GM23338 (cell line): ENCODE data around the gene WNT7A. TPM values are rescaled to one million over a fixed set of nuclear protein-coding genes. Genes with fewer than 3 reads are reported as not detected.

Experiments used
- ATAC-seq: fragments of 200-7000 bp; cut with Tn5 transposase; 3 replicates; pipeline ENCODE4 v1.9.1; 2020
- DNase-seq: peaks from one replicate; pipeline ENCODE4 v3.0.0-alpha.2; 2015; ENCODE audit warnings: low spot score
- H2AFZ ChIP-seq: fragments of 200-600 bp; sonication (generic); 2 replicates; pipeline ENCODE4 v1.8.0; 2016; ENCODE audit warnings: antibody characterized with exemption, mild to moderate bottlenecking, moderate library complexity
- H3F3A ChIP-seq: fragments of 200-600 bp; sonication (generic); replicated peaks from 2 replicates; pipeline ENCODE4 v1.8.0; 2017; ENCODE audit warnings: antibody characterized with exemption, mixed run types, low read depth
- H3K27ac ChIP-seq: fragments of 200-600 bp; sonication (generic); 2 replicates; pipeline ENCODE4 v1.6.1; 2016; ENCODE audit warnings: low read depth
- H3K27me3 ChIP-seq: fragments of 200-600 bp; sonication (generic); 2 replicates; pipeline ENCODE4 v1.8.0; 2016; ENCODE audit warnings: mild to moderate bottlenecking, mixed run types, moderate library complexity; ENCODE audit not compliant: insufficient read depth
- H3K36me3 ChIP-seq: fragments of 200-600 bp; sonication (generic); 2 replicates; pipeline ENCODE4 v1.8.0; 2016; ENCODE audit warnings: mild to moderate bottlenecking; ENCODE audit not compliant: insufficient read depth
- H3K4me1 ChIP-seq: fragments of 200-600 bp; sonication (generic); 2 replicates; pipeline ENCODE4 v1.8.0; 2016; ENCODE audit warnings: mild to moderate bottlenecking, moderate library complexity; ENCODE audit not compliant: insufficient read depth
- H3K4me2 ChIP-seq: fragments of 200-600 bp; sonication (generic); 2 replicates; pipeline ENCODE4 v1.7.1; 2017; ENCODE audit warnings: mixed run types
- H3K4me3 ChIP-seq: fragments of 200-600 bp; sonication (generic); 2 replicates; pipeline ENCODE4 v1.6.1; 2016; ENCODE audit warnings: mixed run types
- H3K79me2 ChIP-seq: fragments of 200-600 bp; sonication (generic); replicated peaks from 2 replicates; pipeline ENCODE4 v1.8.0; 2017; ENCODE audit warnings: mild to moderate bottlenecking; ENCODE audit not compliant: insufficient read depth
- H3K9me2 ChIP-seq: fragments of 200-600 bp; sonication (generic); 2 replicates; pipeline ENCODE4 v1.8.0; 2017; ENCODE audit not compliant: insufficient read depth
- H4K20me1 ChIP-seq: fragments of 200-600 bp; sonication (generic); replicated peaks from 2 replicates; pipeline ENCODE4 v1.8.0; 2017; ENCODE audit warnings: mild to moderate bottlenecking; ENCODE audit not compliant: insufficient read depth
- H3K27ac Mint-ChIP-seq: 2 replicates; pipeline ENCODE4 v1.8.0; 2020; ENCODE audit warnings: inconsistent platforms, mild to moderate bottlenecking, moderate library complexity, mixed read lengths
- H3K27me3 Mint-ChIP-seq: 3 replicates; pipeline ENCODE4 v1.8.0; 2022; ENCODE audit warnings: low read depth, mild to moderate bottlenecking, moderate library complexity, mixed read lengths, inconsistent platforms; ENCODE audit not compliant: insufficient read depth, poor library complexity
- H3K36me3 Mint-ChIP-seq: 3 replicates; pipeline ENCODE4 v1.8.0; 2021; ENCODE audit warnings: low read depth, mild to moderate bottlenecking, inconsistent platforms, moderate library complexity, mixed read lengths
- H3K4me1 Mint-ChIP-seq: 3 replicates; pipeline ENCODE4 v1.8.0; 2020; ENCODE audit warnings: mild to moderate bottlenecking, inconsistent platforms, mixed read lengths
- H3K4me3 Mint-ChIP-seq: 3 replicates; pipeline ENCODE4 v1.8.0; 2021; ENCODE audit warnings: moderate library complexity, mild to moderate bottlenecking, inconsistent platforms, mixed read lengths
- H3K9me3 Mint-ChIP-seq: 3 replicates; pipeline ENCODE4 v1.8.0; 2020; ENCODE audit warnings: moderate library complexity, mild to moderate bottlenecking, inconsistent platforms, mixed read lengths
- CREB1 ChIP-seq: fragments of 250-450 bp; sonication (Bioruptor Pico); IDR thresholded peaks from 2 replicates; pipeline ENCODE4 v1.5.0; 2020; ENCODE audit warnings: low read depth, mild to moderate bottlenecking, moderate library complexity
- EZH2phosphoT487 ChIP-seq: fragments of 200-600 bp; sonication (generic); IDR thresholded peaks from one replicate; pipeline ENCODE4 v1.8.1; 2018; ENCODE audit warnings: antibody characterized with exemption; ENCODE audit not compliant: unreplicated experiment
- JUNB ChIP-seq: IDR thresholded peaks from one replicate; pipeline ENCODE4 v1.6.1; 2016; ENCODE audit warnings: antibody characterized with exemption; ENCODE audit not compliant: unreplicated experiment
- NANOG ChIP-seq: IDR thresholded peaks from 2 replicates; pipeline ENCODE4 v1.6.1; 2016; ENCODE audit warnings: antibody characterized with exemption, borderline replicate concordance
- POLR2AphosphoS5 ChIP-seq: IDR thresholded peaks from 2 replicates; pipeline ENCODE4 v1.6.1; 2016; ENCODE audit warnings: antibody characterized with exemption, low read depth
- ZNF114 ChIP-seq: fragments of 250-450 bp; sonication (Bioruptor Pico); IDR thresholded peaks from 2 replicates; pipeline ENCODE4 v1.5.0; 2020; ENCODE audit warnings: mild to moderate bottlenecking, moderate library complexity
- ZNF331 ChIP-seq: fragments of 250-450 bp; sonication (Bioruptor Pico); IDR thresholded peaks from 2 replicates; pipeline ENCODE4 v1.5.0; 2020; ENCODE audit warnings: low read depth, mild to moderate bottlenecking, moderate library complexity
- polyA plus RNA-seq: library from polyadenylated mRNA; unstranded; fragments of >200 nt; fragmentation: Nextera tagmentation; extraction: Ambion mirVana; gene quantifications from 2 replicates; pipeline ENCODE4 v1.2.1, GENCODE V29; 2016
- total RNA-seq: library from RNA; depleted of rRNA; stranded (reverse); fragments of >200 nt; shearing (Covaris generic); gene quantifications from 2 replicates; pipeline ENCODE4 v1.2.3, GENCODE V29; 2014
- TF ChIP-seq, protein P1 (sequence below): fragments of 250-450 bp; sonication (Bioruptor Pico); IDR thresholded peaks from 2 replicates; pipeline ENCODE4 v1.5.0; 2020; ENCODE audit warnings: mild to moderate bottlenecking, moderate library complexity
- TF ChIP-seq, protein P2 (sequence below): IDR thresholded peaks from 2 replicates; pipeline ENCODE4 v1.6.1; 2016; ENCODE audit warnings: antibody characterized with exemption
- TF ChIP-seq, protein P3 (sequence below): IDR thresholded peaks from one replicate; pipeline ENCODE4 v1.6.1; 2018; ENCODE audit warnings: antibody characterized with exemption; ENCODE audit not compliant: unreplicated experiment

WNT7A gene
- total and polyA plus RNA-seq, 2 experiments from 2014 or later = not detected

DNA sequence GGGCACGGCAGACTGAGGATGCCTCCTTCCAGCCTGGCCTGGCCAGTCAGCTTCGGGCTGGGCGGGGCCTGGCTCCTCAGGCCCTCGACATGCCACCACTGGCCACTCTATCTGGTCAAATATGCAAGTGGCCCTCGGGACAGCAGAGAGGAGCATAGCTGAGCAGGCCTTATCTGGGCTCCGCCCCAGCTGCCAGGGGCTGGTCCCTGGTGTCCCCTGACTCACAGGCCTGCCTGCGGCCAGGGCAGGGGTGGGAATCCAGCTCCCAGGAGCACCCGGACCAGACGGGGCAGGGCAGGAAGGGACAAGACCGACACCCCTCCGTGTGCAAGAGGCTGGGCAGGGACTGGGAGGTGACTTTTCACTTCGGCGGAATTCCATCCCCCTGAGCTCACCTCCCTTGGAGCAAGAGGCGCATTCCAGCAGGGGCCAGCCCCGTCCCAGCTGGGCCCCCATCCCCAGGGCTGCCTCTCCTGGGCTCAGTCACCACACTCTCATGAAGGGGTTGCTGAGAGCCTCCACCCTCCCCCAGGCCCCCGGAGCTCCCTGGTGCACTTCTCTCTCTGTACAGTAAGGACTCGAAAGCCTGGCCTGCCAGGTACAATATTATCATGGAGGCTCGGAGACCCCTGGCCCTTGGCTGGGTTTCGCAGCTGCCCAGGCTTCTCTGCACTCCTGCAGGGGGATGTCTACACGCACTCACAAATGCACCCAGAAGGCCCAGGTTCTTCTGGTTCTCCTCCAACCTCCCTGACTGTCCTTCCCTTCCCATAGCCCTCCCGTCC lies 29.5 kb downstream of the WNT7A start:
- DNase-seq = peak; percentile 53
- H3K4me2 ChIP-seq = no peak overlapping the region
- peak overlapping the region; percentile 52 for H2AFZ ChIP-seq
- no peak overlapping the region for H3K27ac Mint-ChIP-seq
- H3K36me3 ChIP-seq = no peaks in the 10 kb centered on the region
- no peaks in the 10 kb centered on the region for H3K9me3 Mint-ChIP-seq
- H3F3A ChIP-seq = no peaks in the 10 kb centered on the region
- H3K79me2 ChIP-seq = no peaks in the 10 kb centered on the region
- ATAC-seq = peak; percentile 71
- H3K27me3 Mint-ChIP-seq = peaks cover 11% of the 10 kb centered on the region
- no peak overlapping the region for H3K27ac ChIP-seq
- H3K4me3 Mint-ChIP-seq = no peak overlapping the region
- H3K27me3 ChIP-seq = no peaks in the 10 kb centered on the region
- no peaks in the 10 kb centered on the region for H3K9me2 ChIP-seq
- TF ChIP-seq, protein P1, sequence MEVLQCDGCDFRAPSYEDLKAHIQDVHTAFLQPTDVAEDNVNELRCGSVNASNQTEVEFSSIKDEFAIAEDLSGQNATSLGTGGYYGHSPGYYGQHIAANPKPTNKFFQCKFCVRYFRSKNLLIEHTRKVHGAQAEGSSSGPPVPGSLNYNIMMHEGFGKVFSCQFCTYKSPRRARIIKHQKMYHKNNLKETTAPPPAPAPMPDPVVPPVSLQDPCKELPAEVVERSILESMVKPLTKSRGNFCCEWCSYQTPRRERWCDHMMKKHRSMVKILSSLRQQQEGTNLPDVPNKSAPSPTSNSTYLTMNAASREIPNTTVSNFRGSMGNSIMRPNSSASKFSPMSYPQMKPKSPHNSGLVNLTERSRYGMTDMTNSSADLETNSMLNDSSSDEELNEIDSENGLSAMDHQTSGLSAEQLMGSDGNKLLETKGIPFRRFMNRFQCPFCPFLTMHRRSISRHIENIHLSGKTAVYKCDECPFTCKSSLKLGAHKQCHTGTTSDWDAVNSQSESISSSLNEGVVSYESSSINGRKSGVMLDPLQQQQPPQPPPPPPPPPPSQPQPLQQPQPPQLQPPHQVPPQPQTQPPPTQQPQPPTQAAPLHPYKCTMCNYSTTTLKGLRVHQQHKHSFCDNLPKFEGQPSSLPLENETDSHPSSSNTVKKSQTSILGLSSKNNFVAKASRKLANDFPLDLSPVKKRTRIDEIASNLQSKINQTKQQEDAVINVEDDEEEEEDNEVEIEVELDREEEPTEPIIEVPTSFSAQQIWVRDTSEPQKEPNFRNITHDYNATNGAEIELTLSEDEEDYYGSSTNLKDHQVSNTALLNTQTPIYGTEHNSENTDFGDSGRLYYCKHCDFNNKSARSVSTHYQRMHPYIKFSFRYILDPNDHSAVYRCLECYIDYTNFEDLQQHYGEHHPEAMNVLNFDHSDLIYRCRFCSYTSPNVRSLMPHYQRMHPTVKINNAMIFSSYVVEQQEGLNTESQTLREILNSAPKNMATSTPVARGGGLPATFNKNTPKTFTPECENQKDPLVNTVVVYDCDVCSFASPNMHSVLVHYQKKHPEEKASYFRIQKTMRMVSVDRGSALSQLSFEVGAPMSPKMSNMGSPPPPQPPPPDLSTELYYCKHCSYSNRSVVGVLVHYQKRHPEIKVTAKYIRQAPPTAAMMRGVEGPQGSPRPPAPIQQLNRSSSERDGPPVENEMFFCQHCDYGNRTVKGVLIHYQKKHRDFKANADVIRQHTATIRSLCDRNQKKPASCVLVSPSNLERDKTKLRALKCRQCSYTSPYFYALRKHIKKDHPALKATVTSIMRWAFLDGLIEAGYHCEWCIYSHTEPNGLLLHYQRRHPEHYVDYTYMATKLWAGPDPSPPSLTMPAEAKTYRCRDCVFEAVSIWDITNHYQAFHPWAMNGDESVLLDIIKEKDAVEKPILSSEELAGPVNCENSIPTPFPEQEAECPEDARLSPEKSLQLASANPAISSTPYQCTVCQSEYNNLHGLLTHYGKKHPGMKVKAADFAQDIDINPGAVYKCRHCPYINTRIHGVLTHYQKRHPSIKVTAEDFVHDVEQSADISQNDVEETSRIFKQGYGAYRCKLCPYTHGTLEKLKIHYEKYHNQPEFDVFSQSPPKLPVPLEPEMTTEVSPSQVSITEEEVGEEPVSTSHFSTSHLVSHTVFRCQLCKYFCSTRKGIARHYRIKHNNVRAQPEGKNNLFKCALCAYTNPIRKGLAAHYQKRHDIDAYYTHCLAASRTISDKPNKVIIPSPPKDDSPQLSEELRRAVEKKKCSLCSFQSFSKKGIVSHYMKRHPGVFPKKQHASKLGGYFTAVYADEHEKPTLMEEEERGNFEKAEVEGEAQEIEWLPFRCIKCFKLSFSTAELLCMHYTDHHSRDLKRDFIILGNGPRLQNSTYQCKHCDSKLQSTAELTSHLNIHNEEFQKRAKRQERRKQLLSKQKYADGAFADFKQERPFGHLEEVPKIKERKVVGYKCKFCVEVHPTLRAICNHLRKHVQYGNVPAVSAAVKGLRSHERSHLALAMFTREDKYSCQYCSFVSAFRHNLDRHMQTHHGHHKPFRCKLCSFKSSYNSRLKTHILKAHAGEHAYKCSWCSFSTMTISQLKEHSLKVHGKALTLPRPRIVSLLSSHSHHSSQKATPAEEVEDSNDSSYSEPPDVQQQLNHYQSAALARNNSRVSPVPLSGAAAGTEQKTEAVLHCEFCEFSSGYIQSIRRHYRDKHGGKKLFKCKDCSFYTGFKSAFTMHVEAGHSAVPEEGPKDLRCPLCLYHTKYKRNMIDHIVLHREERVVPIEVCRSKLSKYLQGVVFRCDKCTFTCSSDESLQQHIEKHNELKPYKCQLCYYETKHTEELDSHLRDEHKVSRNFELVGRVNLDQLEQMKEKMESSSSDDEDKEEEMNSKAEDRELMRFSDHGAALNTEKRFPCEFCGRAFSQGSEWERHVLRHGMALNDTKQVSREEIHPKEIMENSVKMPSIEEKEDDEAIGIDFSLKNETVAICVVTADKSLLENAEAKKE (CRISPR knock-in tag) = no peak
- H3K4me1 Mint-ChIP-seq = peaks cover 15% of the 10 kb centered on the region
- no peaks in the 10 kb centered on the region for H3K36me3 Mint-ChIP-seq
- peaks cover 5% of the 10 kb centered on the region; the same call in 1 of the 2 replicates for H3K4me1 ChIP-seq
- H4K20me1 ChIP-seq = no peaks in the 10 kb centered on the region
- H3K4me3 ChIP-seq = no peak overlapping the region

DNA sequence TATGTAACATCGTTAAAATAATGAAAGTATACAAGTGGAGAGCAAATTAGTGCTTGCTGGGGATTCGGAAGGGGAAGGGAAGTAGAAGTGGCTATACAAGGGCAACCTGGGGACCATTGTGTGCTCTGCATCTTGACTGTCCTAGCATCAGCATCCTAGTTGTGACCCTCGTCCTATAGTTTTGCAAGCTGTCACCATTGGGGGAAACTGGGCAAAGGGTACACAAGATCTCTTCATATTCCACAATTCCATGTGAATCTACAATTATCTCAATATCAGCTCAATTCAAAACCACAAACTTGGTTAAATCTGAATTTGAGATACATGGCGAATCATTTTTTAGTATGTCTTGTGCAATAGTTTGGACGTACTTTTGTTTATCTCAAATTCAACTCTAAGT lies 30.9 kb downstream of the WNT7A start:
- Histone ChIP-seq H3K4me2 (no peak overlapping the region), H3K36me3 (no peaks in the 10 kb centered on the region), H3F3A (no peaks in the 10 kb centered on the region), H2AFZ (no peak overlapping the region), H3K27ac (no peak overlapping the region), H3K79me2 (no peaks in the 10 kb centered on the region), H3K4me1 (peaks cover 5% of the 10 kb centered on the region; the same call in 1 of the 2 replicates), H3K27me3 (no peaks in the 10 kb centered on the region), H3K4me3 (no peak overlapping the region), H3K9me2 (no peaks in the 10 kb centered on the region), H4K20me1 (no peaks in the 10 kb centered on the region)
- Mint-ChIP-seq H3K27ac (no peak overlapping the region), H3K27me3 (peaks cover 9% of the 10 kb centered on the region), H3K9me3 (no peaks in the 10 kb centered on the region), H3K4me1 (peaks cover 15% of the 10 kb centered on the region), H3K4me3 (no peak overlapping the region), H3K36me3 (no peaks in the 10 kb centered on the region)
- no peak for DNase-seq
- ATAC-seq = no peak
- TF ChIP-seq CREB1 = no peak
- TF ChIP-seq ZNF331 (CRISPR knock-in tag) = no peak
- no peak for TF ChIP-seq POLR2AphosphoS5
- no peak for TF ChIP-seq NANOG
- no peak for TF ChIP-seq EZH2phosphoT487
- TF ChIP-seq, protein P2, sequence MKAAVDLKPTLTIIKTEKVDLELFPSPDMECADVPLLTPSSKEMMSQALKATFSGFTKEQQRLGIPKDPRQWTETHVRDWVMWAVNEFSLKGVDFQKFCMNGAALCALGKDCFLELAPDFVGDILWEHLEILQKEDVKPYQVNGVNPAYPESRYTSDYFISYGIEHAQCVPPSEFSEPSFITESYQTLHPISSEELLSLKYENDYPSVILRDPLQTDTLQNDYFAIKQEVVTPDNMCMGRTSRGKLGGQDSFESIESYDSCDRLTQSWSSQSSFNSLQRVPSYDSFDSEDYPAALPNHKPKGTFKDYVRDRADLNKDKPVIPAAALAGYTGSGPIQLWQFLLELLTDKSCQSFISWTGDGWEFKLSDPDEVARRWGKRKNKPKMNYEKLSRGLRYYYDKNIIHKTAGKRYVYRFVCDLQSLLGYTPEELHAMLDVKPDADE = no peak
- TF ChIP-seq ZNF114 (CRISPR knock-in tag) = no peak
- TF ChIP-seq JUNB = no peak
- TF ChIP-seq, protein P3, sequence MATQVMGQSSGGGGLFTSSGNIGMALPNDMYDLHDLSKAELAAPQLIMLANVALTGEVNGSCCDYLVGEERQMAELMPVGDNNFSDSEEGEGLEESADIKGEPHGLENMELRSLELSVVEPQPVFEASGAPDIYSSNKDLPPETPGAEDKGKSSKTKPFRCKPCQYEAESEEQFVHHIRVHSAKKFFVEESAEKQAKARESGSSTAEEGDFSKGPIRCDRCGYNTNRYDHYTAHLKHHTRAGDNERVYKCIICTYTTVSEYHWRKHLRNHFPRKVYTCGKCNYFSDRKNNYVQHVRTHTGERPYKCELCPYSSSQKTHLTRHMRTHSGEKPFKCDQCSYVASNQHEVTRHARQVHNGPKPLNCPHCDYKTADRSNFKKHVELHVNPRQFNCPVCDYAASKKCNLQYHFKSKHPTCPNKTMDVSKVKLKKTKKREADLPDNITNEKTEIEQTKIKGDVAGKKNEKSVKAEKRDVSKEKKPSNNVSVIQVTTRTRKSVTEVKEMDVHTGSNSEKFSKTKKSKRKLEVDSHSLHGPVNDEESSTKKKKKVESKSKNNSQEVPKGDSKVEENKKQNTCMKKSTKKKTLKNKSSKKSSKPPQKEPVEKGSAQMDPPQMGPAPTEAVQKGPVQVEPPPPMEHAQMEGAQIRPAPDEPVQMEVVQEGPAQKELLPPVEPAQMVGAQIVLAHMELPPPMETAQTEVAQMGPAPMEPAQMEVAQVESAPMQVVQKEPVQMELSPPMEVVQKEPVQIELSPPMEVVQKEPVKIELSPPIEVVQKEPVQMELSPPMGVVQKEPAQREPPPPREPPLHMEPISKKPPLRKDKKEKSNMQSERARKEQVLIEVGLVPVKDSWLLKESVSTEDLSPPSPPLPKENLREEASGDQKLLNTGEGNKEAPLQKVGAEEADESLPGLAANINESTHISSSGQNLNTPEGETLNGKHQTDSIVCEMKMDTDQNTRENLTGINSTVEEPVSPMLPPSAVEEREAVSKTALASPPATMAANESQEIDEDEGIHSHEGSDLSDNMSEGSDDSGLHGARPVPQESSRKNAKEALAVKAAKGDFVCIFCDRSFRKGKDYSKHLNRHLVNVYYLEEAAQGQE = no peak
